Measurements from ENCODE around the gene CMC2.

GRCh38 chr16:81003610-81004460 lies 2.9 kb downstream of the CMC2 start:
- TF ChIP-seq HCFC1 (IDR thresholded peaks at IDR 0.05; ENCODE audit: low read depth, low read length): no peak
- no peak for TF ChIP-seq STAT6 (CRISPR knock-in tag; IDR thresholded peaks at IDR 0.05; ENCODE audit: borderline replicate concordance)
- TF ChIP-seq ZNF577 (CRISPR knock-in tag; IDR thresholded peaks at IDR 0.05; ENCODE audit: borderline replicate concordance, low read depth): no peak
- TF ChIP-seq ZSCAN21 (CRISPR knock-in tag; IDR thresholded peaks at IDR 0.05; ENCODE audit: borderline replicate concordance): no peak
- no peak for TF ChIP-seq DMAP1 (CRISPR knock-in tag; IDR thresholded peaks at IDR 0.05)
- no peak for TF ChIP-seq RELA (CRISPR knock-in tag; IDR thresholded peaks at IDR 0.05)
- TF ChIP-seq ZNF644 (CRISPR knock-in tag; IDR thresholded peaks at IDR 0.05; ENCODE audit: low read depth): no peak
- no peak for TF ChIP-seq RXRA (CRISPR knock-in tag; IDR thresholded peaks at IDR 0.05)
- no peak for TF ChIP-seq NFIC (IDR thresholded peaks at IDR 0.05; ENCODE audit: low read length)
